Heart left ventricle (tissue), 16 donors: ENCODE results near the gene ABR. TPM values are rescaled to one million over a fixed set of nuclear protein-coding genes. Genes with fewer than 3 reads are reported as not detected.

Experiments used
- ATAC-seq, 4 donors: fragments of 200-7000 bp; cut with Tn5 transposase; one replicate each; pipeline ENCODE4 v1.9.1; 2020 to 2022; ENCODE audit warnings: moderate library complexity in 4 of 4, mild to moderate bottlenecking in 3 of 4, moderate number of reproducible peaks in 1 of 4
- DNase-seq, 5 donors: peaks; one replicate each; pipeline ENCODE4 v3.0.0-alpha.2; 2020
- H3K27ac ChIP-seq, 12 donors: fragments of 200-600 bp; sonication (generic) in 4 of 12; one replicate each; pipeline versions ENCODE4 v1.5.0 to v1.8.0; 2016 to 2022; ENCODE audit warnings: mild to moderate bottlenecking in 2 of 12
- H3K27me3 ChIP-seq, 9 donors: fragments of 200-600 bp; sonication (generic) in 2 of 9; one replicate each; pipeline versions ENCODE4 v1.5.1 to v1.8.0; 2016 to 2022; ENCODE audit warnings: mild to moderate bottlenecking in 3 of 9
- H3K36me3 ChIP-seq, 9 donors: fragments of 200-600 bp; sonication (generic) in 2 of 9; one replicate each; pipeline versions ENCODE4 v1.5.0 to v1.8.0; 2018 to 2022; ENCODE audit warnings: mild to moderate bottlenecking in 2 of 9
- H3K4me1 ChIP-seq, 12 donors: fragments of 200-600 bp; sonication (generic) in 4 of 12; one replicate each; pipeline versions ENCODE4 v1.5.0 to v1.8.0; 2016 to 2022; ENCODE audit warnings: mild to moderate bottlenecking in 3 of 12
- H3K4me3 ChIP-seq, 12 donors: fragments of 200-600 bp; sonication (generic) in 4 of 12; one replicate each; pipeline versions ENCODE4 v1.5.0 to v1.8.0; 2017 to 2022; ENCODE audit warnings: mild to moderate bottlenecking in 9 of 12, moderate library complexity in 4 of 12
- H3K9me3 ChIP-seq, 12 donors: fragments of 200-600 bp; sonication (generic) in 4 of 12; one replicate each; pipeline versions ENCODE4 v1.5.0 to v1.8.0; 2016 to 2022; ENCODE audit warnings: mild to moderate bottlenecking in 1 of 12
- CTCF ChIP-seq, 12 donors: fragments of 200-600 bp; sonication (generic) in 4 of 12; IDR thresholded peaks; one replicate each; pipeline versions ENCODE4 v1.5.0 to v1.8.0; 2018 to 2022; ENCODE audit warnings: antibody characterized with exemption in 12 of 12, mild to moderate bottlenecking in 5 of 12
- POLR2A ChIP-seq, 2 donors: fragments of 450-650 bp; IDR thresholded peaks; one replicate each; pipeline ENCODE4 v1.6.1; 2017; ENCODE audit warnings: antibody characterized with exemption in 2 of 2, mild to moderate bottlenecking in 2 of 2, moderate library complexity in 2 of 2
- WGBS, 4 donors: extraction: QIAGEN DNeasy Blood & Tissue Kit in 2 of 4; methylation state at CpG; one replicate each; pipeline versions ENCODE4 v1.1.5 to v1.1.7; 2013 to 2018; 5-methylcytosine and 5-hydroxymethylcytosine counted together
- intact Hi-C, 10 donors: fragments of 100-400 bp; cut with DNase I; formaldehyde crosslinking; loops; one replicate each; pipeline versions ENCODE4 v1.11.1 to v1.14.2; 2022
- polyA plus RNA-seq, 2 donors: library from polyadenylated mRNA; stranded (reverse); fragments of 200-250 nt; gene quantifications; one replicate each; pipeline ENCODE4 v1.2.3, GENCODE V29; 2013
- total RNA-seq, 9 donors: library from RNA; depleted of rRNA in 2 of 9; stranded (reverse); fragments of >200 nt in 2 of 9; fragmentation: NEBNext Ultra II Directional in 3 of 9; extraction: Animal tissue kit (Norgen Biotek cat#: 25700) in 3 of 9; gene quantifications; one replicate each; pipeline versions ENCODE4 v1.1.0 to v1.2.4, GENCODE V29; 2016 to 2023
- donor health status: ischemic (EF 13 %, LVEDD 7.1; RV severe dilation, severe dysfunction).
- donor health status: healthy with polysubstance abuse.
- donor health status: DM: no; HTN: yes; CAD: no.
- donor health status: DM: no; HTN: no; CAD: no.
- donor health status: ischemic (EF 25% LVEDD 6.9; RV normal size, moderate dysfunction).
- donor health status: ischemic (EF 25% LVEDD 5.7; RV mildly dilated, moderate dysfunction).
- donor health status: healthy.
- donor health status: DM: yes; HTN: yes; CAD: no.
- donor health status: ischemic (EF 35%, LVEDD 5.7; RV mildly dilated, moderate dysfunction).
- donor health status: nonischemic (EF 11% LVEDD 7.7; RV severe dilation, severe dysfunction).
- donor health status: DM: yes; HTN: yes; CAD: no.
- donor health status: PGD.
- donor health status: ischemic (EF 29% LVEDD 5.4; RV normal size, mild dysfunction).
- donor health status: nonischemic (EF 23%, LVEDD 6.1; RV moderate dilation, normal function).

Gene ABR
- total and polyA plus RNA-seq, 11 donors: 64.5 to 171 (median 149) TPM

- H3K27ac ChIP-seq: peak overlapping the region in 9 of 12 donors; percentile 51 to 95 (median 76)
- H3K36me3 ChIP-seq: no peaks in the 10 kb centered on the region
- WGBS, 4 donors: 0 to 1% (median 1%) methylated on average over 13 to 39 of the region's 42 CpGs; no CpG with 5 or more reads in 1 of the 4 donors
- TF ChIP-seq CTCF (IDR thresholded peaks at IDR 0.05) (no peak), POLR2A (IDR thresholded peaks at IDR 0.05) (no peak)
- peak overlapping the region in 11 of 12 donors; percentile 70 to 91 (median 77) for H3K4me3 ChIP-seq
- ATAC-seq (peak in 2 of 4 donors; percentile 57 to 60), DNase-seq (no peak)
- peaks cover 0 to 21% (median 0%) of the 10 kb centered on the region in 9 donors for H3K27me3 ChIP-seq
- H3K4me1 ChIP-seq: peaks cover 0 to 50% (median 25%) of the 10 kb centered on the region in 12 donors
- intact Hi-C loops: loop anchor here (1.0 to 10.0 kb wide), 15 partner anchors 18 to 197 kb away; partner anchors contain the start of genes GLOD4 (in 1 of the 10), MRM3 (in 1 of the 10) and TIMM22 (in 1 of the 10)
- no peaks in the 10 kb centered on the region for H3K9me3 ChIP-seq
Measured at GRCh38 chr17:979212-979538, 200.6 kb downstream of the ABR start.

- Histone ChIP-seq H3K4me3 (peak overlapping the region; percentile 65 to 91 (median 77)), H3K4me1 (peaks cover 0 to 50% (median 25%) of the 10 kb centered on the region in 12 donors), H3K27me3 (peaks cover 0 to 21% (median 0%) of the 10 kb centered on the region in 9 donors), H3K36me3 (no peaks in the 10 kb centered on the region), H3K9me3 (no peaks in the 10 kb centered on the region), H3K27ac (peak overlapping the region in 11 of 12 donors; percentile 27 to 95 (median 66))
- DNase-seq: peak; percentile 35 to 74 (median 51)
- intact Hi-C loops: loop anchor here (1.0 to 10.0 kb wide), 15 partner anchors 18 to 196 kb away; partner anchors contain the start of genes GLOD4 (in 1 of the 10), MRM3 (in 1 of the 10) and TIMM22 (in 1 of the 10)
- WGBS, 4 donors: 3 to 15% (median 3%) methylated on average over 15 to 72 of the region's 72 CpGs
- TF ChIP-seq CTCF (IDR thresholded peaks at IDR 0.05): no peak
- TF ChIP-seq POLR2A (IDR thresholded peaks at IDR 0.05): no peak
- peak in 3 of 4 donors; percentile 8 to 15 (median 12) for ATAC-seq
Measured at GRCh38 chr17:978103-979093, 201.4 kb downstream of the ABR start.

GRCh38 chr17:977166-977565 lies 202.6 kb downstream of the ABR start:
- no peaks in the 10 kb centered on the region for H3K36me3 ChIP-seq
- peaks cover 0 to 21% (median 0%) of the 10 kb centered on the region in 9 donors for H3K27me3 ChIP-seq
- ATAC-seq (no peak), DNase-seq (no peak)
- 88 to 93% (median 90%) methylated on average over 6 of the region's 6 CpGs for WGBS, 4 donors
- H3K9me3 ChIP-seq: no peaks in the 10 kb centered on the region
- intact Hi-C loops: loop anchor here in 9 of 10 donors (2.0 to 10.0 kb wide), 10 partner anchors 52 to 195 kb away; partner anchors contain the start of genes GLOD4 (in 1 of the 9) and MRM3 (in 1 of the 9)
- H3K4me1 ChIP-seq: peaks cover 0 to 50% (median 25%) of the 10 kb centered on the region in 12 donors
- TF ChIP-seq CTCF (IDR thresholded peaks at IDR 0.05) (no peak), POLR2A (IDR thresholded peaks at IDR 0.05) (no peak)
- H3K27ac ChIP-seq: peak overlapping the region in 1 of 12 donors; percentile 95
- peak overlapping the region in 3 of 12 donors; percentile 70 to 88 (median 76) for H3K4me3 ChIP-seq
